Measurements from ENCODE around the gene UTF1.

UTF1 gene

DNA sequence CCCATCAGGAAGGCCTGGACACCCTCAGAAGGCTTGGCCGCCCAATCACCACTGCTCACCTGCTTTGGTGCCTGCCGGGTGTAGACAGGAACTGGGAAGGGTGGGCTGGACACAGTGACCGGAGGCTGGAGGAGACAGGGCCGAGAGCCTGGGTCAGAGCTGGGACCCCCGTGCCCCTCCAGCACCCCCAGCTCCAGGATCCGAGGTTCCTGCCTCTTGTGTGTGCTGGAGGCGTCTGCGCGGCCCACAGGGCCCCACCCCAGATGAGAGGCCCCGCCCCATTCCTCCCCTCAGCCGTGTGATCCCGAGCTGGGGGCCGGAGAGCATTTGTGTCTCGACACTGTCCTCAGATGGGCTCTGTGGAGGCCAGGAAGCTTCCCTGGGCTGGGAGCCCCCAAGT is 37.3 kb downstream of the UTF1 start:
- DNase-seq: no peak

DNA sequence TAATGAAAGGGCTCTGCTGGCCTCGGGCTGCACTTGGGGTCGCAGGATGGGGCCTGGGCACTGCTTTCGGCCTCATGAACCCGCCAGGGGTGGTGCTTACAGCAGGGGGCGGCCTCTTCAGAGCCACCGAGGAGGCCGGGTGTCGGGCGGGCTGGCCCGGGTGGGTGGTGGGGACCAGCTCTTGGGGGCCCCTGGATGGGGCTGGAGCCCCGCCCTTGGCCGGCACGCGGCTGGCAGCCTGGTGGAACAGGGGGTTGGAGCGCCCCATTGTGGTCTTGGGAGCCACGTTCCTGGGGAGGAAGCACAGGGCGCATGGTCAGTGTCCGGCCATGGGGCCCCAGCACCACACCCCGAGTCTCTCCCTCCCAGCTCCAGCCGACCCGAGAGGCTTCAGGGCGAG is 37.8 kb downstream of the UTF1 start:
- no peak for DNase-seq

DNA sequence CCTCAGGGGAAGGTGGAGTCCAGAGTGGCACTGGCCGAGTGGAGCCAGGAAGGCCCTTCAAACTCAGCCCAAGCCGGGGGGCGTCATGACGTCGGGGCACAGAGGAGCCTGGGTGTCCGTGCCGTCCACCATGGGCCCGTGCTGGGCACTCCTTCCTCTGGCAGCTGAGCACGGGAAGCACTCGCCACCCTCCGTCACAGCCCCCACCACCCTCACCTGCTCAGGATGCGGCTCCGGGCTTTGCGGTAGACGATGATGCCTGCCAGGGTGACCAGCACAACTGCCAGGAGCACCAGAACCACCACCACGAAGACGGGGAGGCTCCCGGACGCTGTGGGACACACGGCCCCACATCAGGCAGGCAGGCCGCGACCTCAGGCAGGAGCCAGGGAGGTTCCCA is 38.5 kb downstream of the UTF1 start:
- DNase-seq: no peak

DNA sequence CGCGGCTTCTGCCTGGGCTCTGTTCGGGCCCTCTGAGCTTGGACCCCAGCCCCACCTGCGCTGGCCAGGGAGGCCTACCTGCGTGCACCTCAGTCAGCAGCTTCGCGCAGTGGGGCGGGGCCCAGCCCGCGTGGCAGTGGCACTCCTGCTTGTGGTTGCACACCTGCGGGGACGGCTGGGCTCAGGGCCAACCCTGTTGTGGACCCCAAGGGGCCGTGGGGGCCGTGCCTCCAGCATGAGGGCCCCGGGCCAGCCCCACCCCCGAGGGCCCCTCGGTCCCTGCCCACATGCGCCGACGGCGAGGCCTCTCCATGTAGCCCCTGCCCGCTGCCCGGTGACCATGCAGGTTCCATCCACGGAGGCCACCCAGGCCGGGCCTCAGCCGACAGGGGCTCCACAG is 39.4 kb downstream of the UTF1 start:
- no peak for DNase-seq

DNA sequence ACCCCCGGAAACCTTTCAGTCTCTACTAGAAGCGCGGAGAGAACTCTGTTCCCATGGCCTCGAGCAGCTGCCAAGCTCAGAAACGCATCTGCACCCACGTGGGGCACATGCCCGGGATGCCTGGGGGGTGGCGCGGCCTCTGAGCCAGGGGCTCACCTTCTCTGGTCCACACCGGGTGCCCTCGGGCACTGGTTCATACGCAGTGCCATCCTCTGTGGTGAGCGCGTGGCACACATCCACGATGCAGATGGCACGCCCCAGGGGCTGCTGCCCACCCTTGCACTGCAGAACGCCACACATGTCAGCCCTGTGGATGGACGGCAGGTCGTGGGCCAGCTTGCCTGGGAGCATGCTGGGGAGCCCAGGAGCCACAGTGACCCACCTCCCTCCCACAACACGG is 40.2 kb downstream of the UTF1 start:
- DNase-seq: no peak

DNA sequence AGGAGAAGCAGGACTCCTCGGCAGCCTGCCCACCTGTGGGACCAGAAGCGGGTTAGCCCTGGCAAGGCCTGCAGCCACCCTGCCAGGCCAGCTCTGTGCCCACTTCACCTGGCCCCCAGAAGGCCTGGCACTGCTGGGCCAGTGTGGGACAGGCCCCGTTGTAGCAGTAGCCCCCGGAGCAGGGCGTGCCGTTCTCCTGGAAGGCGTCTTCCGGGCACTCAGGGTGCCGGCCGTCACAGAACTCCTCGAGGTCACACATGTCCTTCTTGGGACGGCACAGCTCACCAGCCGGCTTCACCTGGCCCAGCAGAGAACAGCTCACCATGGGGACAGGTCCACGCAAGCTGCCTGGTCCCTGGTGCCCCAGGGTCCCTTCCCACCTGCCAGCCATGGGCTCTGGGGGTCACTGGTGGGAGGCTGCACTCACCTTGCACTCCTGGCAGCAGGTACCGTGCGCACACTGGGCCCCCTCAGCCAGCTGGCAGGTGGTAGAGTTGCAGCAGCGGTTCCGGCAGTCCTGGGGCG is 40.8 kb downstream of the UTF1 start:
- DNase-seq: no peak

DNA sequence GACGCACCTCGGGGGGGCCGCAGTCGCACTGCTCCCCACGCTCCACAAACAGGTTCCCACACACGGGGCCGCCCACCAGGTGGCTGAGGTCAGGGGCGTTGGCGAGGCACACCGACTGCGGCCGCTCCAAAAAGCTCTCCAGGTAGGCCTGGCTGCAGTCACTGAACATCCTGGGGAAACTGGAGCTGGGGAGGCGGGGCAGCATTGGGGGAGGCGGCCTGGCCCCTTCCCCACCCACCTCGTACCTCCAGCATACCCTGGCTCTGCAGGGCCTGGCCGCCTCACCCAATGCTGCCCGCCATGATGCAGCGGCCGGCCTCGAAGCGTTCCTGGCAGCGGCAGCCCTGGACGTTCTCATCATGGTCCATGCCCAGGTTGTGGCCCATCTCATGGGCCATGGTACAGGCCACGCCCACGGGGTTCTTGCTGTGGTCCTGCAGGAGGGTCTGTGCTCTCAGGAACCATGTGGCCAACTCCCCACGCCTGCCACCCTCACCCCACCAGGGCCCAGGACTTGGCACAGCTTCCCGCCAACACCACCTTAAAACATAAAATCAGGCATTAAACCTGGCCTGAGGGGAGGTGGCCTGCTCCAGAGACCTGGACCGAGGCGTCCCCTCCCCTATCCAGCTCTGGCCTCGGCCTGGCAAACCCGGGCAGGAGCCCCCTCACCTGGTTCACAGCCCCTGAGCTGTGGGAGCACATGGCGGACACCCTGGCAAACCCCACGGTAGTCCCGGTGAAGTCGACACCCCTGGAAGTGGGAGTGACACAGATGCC is 41.7 kb downstream of the UTF1 start:
- DNase-seq: no peak

DNA sequence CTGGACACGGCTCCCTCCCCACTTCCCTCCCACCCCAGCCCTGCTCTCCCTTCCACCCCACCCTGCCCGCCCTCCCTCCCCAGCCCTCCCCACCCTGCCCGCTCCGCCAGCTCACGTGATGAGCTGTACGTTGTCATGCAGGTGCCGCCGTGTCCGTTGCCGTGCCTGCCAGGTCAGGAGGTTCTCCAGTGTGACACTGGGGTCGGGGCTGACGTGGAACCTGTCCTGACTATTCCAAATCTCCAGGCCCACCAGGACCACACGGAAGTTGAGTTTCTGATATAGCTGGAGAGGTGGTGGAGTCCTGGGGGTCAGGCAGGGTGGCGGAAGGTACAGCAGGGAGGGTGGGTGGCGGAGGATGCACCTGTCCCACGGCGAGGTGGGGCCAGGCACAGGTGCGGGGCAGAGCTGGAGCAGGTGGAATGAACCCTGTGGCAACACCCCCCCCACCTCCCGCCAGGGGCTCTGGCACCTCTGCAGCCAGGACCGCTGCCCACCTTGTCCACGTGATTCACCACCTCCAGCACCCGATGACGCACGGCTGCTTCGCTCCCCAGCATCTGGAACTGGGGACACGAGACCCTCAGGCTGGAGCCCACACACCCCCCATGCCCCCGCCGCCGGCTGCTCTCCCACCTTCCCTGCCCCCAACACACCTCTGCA is 42.4 kb downstream of the UTF1 start:
- no peak for DNase-seq

DNA sequence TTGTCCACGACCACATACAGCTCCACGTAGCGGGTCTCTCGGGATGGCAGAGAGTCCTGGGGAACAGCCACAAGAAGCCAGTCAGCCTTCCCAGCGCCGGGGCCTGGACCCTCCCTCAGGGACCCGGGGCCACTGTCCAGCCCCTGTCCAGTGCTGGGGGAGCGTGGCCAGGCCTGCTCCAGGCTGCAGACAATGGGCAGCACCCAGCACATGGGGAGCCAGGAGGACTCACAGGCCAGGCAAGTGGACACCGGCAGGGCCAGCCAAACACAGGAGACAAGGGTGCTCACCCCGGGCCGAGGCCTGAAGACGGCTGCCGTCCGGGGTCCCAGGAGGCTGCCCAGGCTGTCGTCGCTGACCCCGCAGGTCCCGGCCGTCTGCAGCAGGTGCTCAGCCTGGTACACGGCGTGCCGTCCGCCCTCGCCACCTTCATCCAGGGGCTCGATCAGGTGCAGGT is 43.0 kb downstream of the UTF1 start:
- DNase-seq: no peak

DNA sequence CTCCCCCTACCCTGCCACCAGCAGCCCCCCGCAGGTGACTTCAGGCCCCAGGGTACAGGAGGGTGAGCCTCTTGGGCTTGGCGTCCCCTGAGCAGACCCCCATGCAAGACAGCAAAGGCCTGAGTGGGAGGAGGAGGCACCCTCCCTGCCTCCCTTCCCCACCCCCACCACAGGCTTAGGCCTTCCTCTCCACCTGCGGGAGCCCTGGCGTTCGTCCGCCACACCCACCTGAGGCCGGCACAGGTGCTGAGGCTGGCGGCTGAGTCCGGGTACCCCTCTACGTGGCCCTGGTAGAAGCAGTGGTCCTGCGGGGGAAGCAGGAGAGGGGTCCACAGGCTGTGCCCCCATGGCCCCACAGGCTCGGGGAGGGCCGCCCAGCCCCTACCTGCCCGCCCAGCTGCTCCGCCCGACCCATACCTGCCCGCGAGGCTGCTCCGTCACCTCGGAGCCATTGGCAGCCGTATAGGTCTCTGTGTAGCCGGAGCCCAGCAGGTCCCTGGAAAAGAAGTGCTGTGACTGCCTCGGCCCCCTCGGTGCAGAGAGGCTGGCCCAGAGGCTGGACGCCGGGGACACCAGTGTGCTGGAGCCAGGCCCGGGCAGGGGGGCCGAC is 43.6 kb downstream of the UTF1 start:
- DNase-seq: no peak

DNA sequence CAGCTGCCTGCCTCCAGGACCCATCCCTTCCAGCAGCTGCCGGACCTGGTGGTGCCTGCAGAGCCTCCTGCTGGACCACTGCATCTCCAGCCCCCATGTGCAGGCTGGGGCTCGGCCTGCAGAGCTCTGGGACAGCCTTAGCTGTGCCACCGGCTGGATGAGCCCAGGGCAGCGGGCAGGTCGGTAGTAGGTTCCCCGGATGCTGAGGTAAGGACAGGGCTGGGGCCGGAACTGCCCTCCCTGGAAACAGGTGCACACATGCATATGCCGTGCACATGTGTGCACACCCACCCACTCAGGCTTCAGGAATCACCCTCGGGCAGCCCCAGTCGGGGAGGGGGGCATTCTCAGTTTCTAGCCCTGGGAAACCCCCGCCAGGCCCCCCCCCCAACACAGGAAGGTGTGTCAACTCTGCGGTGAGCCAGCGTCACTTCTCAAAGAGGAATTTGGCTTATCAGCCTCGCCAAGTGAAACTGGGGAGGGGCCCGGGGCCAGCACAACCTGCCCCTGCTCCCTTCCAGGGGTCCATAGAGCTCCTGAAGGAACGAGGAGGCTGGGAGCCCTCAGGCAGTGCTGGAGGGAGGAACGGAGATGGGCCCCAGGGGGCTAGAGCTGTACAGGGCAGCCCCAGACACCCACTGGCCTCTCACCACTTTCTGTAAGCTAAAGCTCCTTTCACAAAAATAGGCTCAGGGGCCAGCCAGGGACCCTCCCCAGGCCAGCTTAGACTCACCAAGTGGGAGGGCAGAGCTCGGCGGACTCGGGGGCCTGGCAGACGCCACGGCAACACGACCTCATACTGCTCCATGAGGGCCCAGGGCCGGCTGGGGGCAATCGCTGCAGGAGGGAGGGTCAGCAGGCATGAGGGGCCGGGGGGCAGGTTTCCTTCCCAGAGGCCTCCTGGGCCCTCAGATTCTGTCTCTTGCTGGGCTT is 45.0 kb downstream of the UTF1 start:
- no peak for DNase-seq

DNA sequence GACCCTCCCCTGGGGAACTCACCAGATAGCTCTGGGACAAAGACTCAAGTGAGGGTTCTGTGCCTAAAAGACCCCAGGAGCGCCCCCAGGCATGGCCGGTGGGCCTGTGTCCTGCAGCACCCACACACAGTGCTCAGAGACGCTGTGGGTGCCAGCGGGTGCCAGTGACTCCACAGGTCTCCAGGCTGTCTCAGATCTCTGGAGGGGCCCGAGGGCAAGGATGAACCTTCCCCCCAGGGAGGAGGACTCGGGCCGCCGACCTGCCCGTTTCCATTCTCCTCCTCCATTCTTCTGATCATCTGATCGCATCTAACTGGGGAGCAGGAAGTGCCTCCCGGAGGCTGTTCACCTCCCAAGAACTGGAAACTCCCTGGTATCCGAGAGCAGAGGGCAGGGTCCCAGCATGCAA is 45.7 kb downstream of the UTF1 start:
- no peak for DNase-seq

DNA sequence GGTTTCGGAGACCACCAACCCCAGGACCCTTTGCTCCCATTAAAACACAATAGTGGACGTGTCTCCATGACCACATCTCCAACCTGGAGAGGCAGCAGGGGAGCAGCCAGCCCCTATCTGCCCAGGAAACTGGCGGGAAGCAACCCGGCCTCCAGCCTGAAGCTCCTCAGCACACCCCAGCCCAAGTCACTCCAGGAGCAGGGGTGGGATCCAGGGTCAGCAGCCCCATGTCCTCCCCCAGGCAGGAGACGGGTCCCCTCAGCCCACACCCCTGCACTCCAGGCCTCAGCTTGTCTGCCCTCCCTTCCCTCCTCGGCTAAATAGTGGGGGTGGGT is 46.0 kb downstream of the UTF1 start:
- DNase-seq: no peak

DNA sequence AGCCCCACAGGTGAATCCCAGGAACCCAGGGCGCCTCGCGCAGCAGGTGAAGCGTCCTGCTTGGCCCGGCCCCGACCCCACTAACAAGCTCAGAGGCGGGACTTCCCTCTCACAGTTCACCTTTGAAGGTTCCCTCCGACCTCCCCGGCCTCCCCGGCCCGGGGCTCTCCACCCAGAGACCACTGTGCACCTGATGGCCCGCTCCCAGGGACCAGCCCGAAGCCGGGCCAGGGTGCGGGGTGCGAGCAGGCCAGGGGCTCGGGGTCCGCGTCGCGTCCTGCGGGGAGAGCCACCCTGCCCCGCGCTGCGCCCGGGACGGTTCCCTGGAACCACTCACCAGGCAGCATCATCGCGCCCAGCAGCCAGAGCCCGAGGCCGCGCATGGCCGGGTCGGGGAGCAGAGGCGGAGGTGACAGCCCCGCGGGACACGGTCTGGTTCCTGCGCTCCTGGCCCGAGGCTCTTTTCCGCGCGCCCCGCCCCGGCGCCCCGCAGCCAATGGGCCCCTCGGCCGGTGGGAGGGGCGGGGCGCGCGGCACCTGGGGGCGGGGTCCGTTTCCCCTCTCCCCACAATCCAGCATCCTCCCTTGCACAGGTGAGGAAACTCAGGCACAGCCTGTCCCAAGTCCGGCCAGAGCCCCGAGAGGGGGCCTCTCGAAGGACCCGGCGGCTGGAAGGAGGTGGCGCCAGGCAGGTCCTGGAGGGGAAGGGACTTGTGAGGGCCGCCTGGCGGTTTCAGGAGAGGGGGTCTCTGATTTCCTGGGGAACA is 46.6 kb downstream of the UTF1 start, which contains the start of gene ADAM8:
Gene ADAM8 (minus strand): TSS at position 434 of the 767 bp plus-strand sequence. CDS start 51 bp downstream, at position 383.
- no peak for DNase-seq

DNA sequence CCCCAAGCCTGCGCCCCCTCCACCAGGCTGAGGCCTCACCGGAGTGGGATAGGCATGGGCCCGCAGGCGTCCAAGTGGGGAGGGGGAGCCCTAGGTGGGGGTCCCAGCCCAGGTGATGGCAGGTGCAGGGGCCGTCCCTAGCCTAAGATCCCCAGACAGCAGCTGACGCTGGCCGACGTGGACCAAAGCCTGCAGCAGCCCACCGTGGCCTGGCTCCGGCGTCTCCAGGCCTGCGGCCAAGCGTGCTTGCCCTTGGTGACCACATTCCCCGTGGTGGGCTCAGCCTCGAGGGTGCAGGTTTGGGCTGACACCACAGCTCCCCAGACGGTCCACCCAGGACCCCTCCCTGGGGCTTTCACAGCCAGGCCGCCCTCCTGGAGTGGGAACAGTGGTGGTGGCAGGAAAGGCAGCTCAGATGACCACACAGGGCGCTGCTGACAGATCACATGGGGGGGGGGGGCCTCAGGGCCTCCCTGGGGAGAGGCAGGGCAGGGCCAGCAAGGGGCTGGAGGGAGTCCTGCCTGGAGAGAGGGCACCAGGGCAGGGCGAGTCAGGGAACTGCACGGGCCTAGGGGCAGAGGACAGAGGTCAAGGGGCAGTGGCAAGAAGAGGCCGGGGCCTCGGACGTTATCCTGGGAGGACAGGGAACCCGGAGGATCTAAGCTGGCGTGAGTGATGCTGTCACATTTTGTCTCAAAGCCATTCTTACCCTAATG is 47.4 kb downstream of the UTF1 start:
- no peak for DNase-seq

DNA sequence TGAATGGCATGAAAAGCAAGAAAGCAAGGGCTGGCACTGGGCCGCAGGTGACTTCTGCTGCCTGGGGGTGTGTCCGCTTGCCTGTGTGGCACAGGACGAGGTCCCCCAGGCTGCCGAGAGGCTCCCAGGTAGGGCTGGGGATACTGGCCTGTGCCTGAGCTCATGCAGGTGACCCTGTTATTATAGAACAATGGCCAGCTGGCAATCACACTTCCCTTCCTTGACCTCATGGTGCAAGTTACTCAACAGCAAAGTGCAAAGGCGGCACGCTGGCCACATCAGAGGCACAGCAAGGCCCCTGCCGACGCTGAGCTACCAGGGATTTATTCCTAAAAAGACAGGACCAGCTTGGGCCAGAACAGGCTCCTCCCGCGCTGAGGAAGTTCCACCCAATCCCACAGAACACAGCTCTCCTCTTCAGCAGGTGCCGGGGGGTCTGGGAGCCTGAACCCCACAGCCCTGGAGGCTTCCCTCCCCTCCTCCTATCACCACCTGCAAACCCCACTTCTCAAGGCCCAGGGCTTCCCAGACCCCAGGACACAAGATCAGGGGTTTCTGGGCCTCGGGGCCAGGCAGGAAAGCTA is 48.1 kb downstream of the UTF1 start:
- DNase-seq: no peak

DNA sequence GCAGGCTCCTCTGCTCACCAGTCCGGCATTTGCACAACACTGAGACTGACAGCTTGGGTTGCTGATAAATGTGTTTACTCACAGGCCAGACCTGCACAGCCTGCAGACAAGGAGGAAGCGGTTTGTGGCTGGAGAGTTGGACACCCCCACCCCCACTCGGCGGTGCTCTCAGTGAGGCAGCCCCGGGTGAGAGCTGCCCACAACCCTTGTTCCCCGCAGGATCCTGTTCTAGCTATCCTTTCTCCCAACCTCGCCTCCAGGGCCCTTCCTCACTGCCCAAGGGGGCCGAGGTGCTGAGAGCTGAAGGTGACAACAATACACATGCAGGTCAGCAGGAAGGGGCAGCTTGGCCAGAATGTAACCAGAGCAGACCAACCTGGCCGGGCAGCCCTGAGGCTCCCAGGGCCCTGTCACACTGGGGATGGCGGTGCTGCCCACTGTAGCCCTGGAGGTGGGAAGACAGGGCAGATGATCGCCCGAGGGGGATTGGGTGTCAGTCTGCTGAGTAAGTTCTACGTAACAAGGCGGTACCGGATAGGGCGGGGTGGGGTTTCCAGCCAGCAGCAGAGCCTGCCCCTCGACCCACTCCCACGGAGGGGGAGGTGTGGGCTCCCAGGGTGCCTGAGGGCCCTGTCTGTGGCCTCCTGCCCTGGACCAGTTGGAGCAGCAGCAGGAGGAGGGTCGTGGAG is 48.7 kb downstream of the UTF1 start:
- peak; percentile 67 for DNase-seq

DNA sequence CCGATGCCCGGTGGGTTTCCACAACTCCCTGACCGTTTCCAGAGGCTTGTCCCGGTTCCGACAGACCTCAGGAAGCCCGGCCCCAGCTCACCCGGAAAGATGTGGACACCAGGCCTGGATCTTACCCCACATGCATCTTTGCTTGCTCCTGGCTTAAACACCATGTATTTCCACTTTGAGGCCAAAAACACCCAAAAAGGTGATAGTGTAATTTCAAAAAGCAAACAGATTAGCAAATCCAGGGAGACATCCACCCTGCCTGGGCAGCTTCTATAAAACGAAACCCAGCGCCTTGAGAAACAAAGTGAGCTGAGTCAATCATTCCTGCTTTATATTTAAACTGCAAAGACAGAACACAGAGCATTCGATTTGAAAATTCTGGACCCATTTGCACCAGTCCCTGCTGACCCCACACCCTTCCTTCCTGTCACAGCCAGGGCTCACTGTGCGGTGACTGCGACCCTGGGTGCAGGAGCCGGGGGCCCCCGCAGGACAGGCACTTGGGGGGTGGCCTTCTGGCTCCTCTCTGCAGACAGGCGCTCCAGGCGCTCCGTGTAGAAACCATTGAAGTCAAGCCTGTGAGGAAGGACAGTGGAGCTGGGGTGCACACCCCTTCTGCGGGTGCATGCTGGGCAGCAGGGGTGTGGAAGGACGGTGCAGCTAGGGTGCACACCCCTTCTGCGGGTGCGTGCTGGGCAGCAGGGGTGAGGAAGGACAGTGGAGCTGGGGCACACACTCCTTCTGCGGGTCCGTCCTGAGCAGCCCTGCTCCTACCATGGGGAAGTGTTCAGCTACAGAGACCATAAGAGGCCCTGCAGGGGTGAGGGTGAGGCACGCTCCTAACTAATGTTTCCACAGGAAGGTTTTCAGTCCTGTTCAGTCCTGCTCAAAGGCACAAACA is 49.6 kb downstream of the UTF1 start:
- no peak for DNase-seq

DNA sequence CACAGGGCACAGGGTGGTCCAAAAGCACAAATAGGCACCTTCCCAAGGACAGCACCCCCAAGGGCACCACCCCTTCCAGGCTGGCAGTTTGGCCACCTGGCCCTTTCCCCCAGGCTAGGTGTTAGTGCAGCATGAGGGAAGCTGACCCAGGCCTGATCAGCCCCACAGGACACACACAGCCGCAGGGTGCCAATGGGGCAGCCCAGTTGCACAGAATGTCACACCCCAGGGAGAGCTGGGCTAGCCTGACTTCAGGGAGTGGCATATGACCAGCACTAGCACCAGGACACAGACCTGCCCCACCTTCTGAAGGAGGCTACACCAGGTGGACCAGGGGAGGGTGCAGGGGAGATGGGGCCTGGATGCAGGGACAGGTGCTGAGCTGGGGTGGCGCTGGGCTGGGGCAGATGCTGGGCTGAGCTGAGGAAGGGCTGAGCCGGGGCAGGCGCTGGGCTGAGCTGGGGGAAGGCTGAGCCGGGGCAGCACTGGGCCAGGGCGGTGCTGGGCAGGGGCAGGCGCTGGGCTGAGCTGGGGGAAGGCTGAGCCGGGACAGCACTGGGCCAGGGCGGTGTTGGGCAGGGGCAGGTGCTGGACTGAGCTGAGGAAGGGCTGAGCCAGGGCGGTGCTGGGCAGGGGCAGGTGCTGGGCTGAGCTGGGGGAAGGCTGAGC is 50.5 kb downstream of the UTF1 start:
- DNase-seq: no peak

Data from EL (cell line).